Measurements from ENCODE around the gene ADNP2. TPM values are rescaled to one million over a fixed set of nuclear protein-coding genes. Genes with fewer than 3 reads are reported as not detected.

Gene ADNP2
- total and polyA plus RNA-seq, 4 donors: 3.1 to 20.1 (median 11.3) TPM

DNA sequence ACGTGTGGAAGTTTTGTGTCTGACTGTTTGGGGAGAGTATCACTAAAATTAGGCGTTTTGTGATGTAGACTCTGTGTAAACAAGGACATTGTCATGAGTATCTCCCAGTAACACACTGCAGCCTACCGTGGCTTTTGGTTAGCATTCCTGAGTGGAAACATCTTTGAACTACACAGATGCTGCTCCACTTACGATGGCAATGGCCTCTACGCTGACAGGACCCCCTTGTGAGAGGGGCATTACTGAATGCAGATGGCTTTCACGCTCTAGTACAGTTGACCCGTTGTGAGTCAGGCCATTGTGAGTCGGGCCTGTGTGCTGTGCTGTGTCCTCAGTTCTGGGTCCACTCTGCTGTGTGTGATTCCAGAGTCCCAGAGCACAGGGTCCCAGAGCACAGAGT, 34.4 kb upstream of the ADNP2 start:
- DNase-seq (no peak), ATAC-seq (ENCODE audit: low FRiP score) (no peak)
- 78% methylated on average over 8 of the region's 8 CpGs for WGBS, 2 donors
- intact Hi-C loops (cut with DNase I): no loop called here
- H3K36me3 ChIP-seq (ENCODE audit: control insufficient read depth in 1 of 2, insufficient read depth in 2 of 2, low read length in 1 of 2): no peaks in the 10 kb centered on the region
- H3K9me3 ChIP-seq (ENCODE audit: control insufficient read depth, low read length): no peaks in the 10 kb centered on the region
- no peak overlapping the region for H3K4me3 ChIP-seq (ENCODE audit: low read length in 2 of 2)
- no peak overlapping the region for H3K27ac ChIP-seq (ENCODE audit: low read depth in 1 of 2, low read length in 2 of 2)
- no peaks in the 10 kb centered on the region for H3K27me3 ChIP-seq (ENCODE audit: control insufficient read depth in 1 of 2, insufficient read depth in 2 of 2, low read length in 1 of 2)
- no peaks in the 10 kb centered on the region for H3K4me1 ChIP-seq (ENCODE audit: control insufficient read depth in 1 of 2, insufficient read depth in 2 of 2, low read length in 2 of 2)

DNA sequence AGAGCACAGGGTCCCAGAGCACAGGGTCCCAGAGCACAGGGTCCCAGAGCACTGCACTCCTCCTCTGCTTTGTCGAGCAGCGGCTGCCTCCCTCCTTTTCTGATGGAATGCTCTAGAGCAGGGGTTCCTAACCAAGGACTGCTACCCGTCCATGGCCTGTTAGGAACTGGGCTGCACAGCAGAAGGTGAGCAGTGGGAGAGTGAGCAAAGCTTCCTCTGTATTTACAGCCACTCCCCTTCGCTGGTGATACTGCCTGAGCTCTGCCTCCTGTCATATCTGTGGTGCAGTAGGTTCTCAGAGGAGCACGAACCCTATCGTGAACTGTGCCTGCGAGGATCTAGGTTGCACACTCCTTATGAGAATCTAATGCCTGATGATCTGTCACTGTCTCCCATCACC, 33.1 kb upstream of the ADNP2 start:
- Histone ChIP-seq H3K9me3 (ENCODE audit: control insufficient read depth, low read length) (no peaks in the 10 kb centered on the region), H3K36me3 (ENCODE audit: control insufficient read depth in 1 of 2, insufficient read depth in 2 of 2, low read length in 1 of 2) (no peaks in the 10 kb centered on the region), H3K27me3 (ENCODE audit: control insufficient read depth in 1 of 2, insufficient read depth in 2 of 2, low read length in 1 of 2) (no peaks in the 10 kb centered on the region), H3K4me1 (ENCODE audit: control insufficient read depth in 1 of 2, insufficient read depth in 2 of 2, low read length in 2 of 2) (no peaks in the 10 kb centered on the region), H3K4me3 (ENCODE audit: low read length in 2 of 2) (no peak overlapping the region), H3K27ac (ENCODE audit: low read depth in 1 of 2, low read length in 2 of 2) (no peak overlapping the region)
- intact Hi-C loops (cut with DNase I): no loop called here
- WGBS, 2 donors: 96 to 98% methylated on average over 7 of the region's 7 CpGs
- no peak for ATAC-seq (ENCODE audit: low FRiP score)
- DNase-seq: no peak

DNA sequence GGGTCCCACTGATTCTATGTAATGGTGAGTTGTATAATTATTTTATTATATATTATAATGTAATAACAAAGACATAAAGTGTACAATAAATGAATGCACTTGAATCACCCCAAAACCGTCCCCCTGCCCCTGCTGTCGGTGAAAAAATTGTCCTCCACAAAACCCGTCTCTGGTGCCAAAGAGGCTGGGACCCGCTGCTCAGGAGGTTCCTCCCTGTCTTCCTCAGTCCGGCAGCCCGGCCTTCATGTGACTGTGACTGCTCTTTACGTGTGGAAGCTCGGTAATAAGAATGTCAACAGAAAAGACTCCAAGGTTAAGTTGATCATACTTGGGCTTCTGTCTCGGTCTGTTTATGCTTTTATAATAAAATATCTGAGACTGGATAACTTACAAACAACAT, 32.7 kb upstream of the ADNP2 start:
- no peaks in the 10 kb centered on the region for H3K9me3 ChIP-seq (ENCODE audit: control insufficient read depth, low read length)
- WGBS, 2 donors: 96 to 98% methylated on average over 9 of the region's 9 CpGs
- no peaks in the 10 kb centered on the region for H3K4me1 ChIP-seq (ENCODE audit: control insufficient read depth in 1 of 2, insufficient read depth in 2 of 2, low read length in 2 of 2)
- no peak for ATAC-seq (ENCODE audit: low FRiP score)
- no peaks in the 10 kb centered on the region for H3K36me3 ChIP-seq (ENCODE audit: control insufficient read depth in 1 of 2, insufficient read depth in 2 of 2, low read length in 1 of 2)
- intact Hi-C loops (cut with DNase I): no loop called here
- no peak overlapping the region for H3K4me3 ChIP-seq (ENCODE audit: low read length in 2 of 2)
- no peak overlapping the region for H3K27ac ChIP-seq (ENCODE audit: low read depth in 1 of 2, low read length in 2 of 2)
- no peak for DNase-seq
- H3K27me3 ChIP-seq (ENCODE audit: control insufficient read depth in 1 of 2, insufficient read depth in 2 of 2, low read length in 1 of 2): no peaks in the 10 kb centered on the region

DNA sequence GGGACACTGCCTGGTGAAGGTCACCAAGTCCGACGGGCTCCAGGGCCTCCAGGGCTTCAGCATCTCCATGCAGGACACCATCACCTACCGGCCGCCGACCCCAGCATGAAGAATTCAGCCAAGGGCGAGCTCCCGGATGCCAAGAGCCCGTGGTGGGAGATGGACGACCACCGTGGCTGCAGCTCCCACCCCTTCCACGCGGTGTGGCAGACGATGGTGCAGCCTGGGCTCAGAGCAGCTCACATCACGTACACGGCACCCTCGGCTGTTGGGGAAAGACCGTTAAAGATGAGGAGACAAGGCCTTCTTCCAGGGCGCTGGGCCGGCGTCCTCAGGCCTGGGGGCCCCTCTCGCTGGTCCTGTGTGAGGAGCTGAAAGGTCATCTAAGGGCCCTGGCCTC, 31.2 kb upstream of the ADNP2 start:
- ATAC-seq (ENCODE audit: low FRiP score): no peak
- 95 to 96% methylated on average over 21 of the region's 21 CpGs for WGBS, 2 donors
- no peak overlapping the region for H3K4me3 ChIP-seq (ENCODE audit: low read length in 2 of 2)
- no peaks in the 10 kb centered on the region for H3K9me3 ChIP-seq (ENCODE audit: control insufficient read depth, low read length)
- H3K27ac ChIP-seq (ENCODE audit: low read depth in 1 of 2, low read length in 2 of 2): no peak overlapping the region
- H3K27me3 ChIP-seq (ENCODE audit: control insufficient read depth in 1 of 2, insufficient read depth in 2 of 2, low read length in 1 of 2): no peaks in the 10 kb centered on the region
- no peak for DNase-seq
- intact Hi-C loops (cut with DNase I): no loop called here
- H3K4me1 ChIP-seq (ENCODE audit: control insufficient read depth in 1 of 2, insufficient read depth in 2 of 2, low read length in 2 of 2): no peaks in the 10 kb centered on the region
- no peaks in the 10 kb centered on the region for H3K36me3 ChIP-seq (ENCODE audit: control insufficient read depth in 1 of 2, insufficient read depth in 2 of 2, low read length in 1 of 2)

DNA sequence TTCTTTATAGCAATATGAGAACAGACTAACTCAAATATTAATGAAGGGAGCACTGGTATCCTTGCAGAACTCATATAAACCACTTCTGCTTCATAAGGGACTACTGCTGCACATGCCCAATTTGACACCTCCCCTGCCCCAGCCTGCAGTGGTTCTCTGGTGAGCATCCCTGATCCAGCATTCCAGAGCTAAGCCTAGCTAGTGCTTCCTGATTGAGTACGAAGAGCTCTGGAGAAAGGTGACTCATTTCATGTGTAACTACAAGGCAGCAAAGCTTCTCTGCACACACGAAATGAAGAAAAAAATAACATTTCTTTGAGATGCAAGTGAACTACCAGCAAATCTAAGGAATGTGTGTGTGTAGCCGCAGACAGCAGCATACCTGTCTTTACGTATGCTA, 22.8 kb upstream of the ADNP2 start:
- no peaks in the 10 kb centered on the region for H3K4me1 ChIP-seq (ENCODE audit: control insufficient read depth in 1 of 2, insufficient read depth in 2 of 2, low read length in 2 of 2)
- no peak for ATAC-seq (ENCODE audit: low FRiP score)
- 73 to 81% methylated on average over 4 of the region's 4 CpGs for WGBS, 2 donors
- intact Hi-C loops (cut with DNase I): no loop called here
- no peaks in the 10 kb centered on the region for H3K36me3 ChIP-seq (ENCODE audit: control insufficient read depth in 1 of 2, insufficient read depth in 2 of 2, low read length in 1 of 2)
- H3K4me3 ChIP-seq (ENCODE audit: low read length in 2 of 2): no peak overlapping the region
- peaks cover 4% of the 10 kb centered on the region for H3K9me3 ChIP-seq (ENCODE audit: control insufficient read depth, low read length)
- DNase-seq: no peak
- no peak overlapping the region for H3K27ac ChIP-seq (ENCODE audit: low read depth in 1 of 2, low read length in 2 of 2)
- no peaks in the 10 kb centered on the region for H3K27me3 ChIP-seq (ENCODE audit: control insufficient read depth in 1 of 2, insufficient read depth in 2 of 2, low read length in 1 of 2)

DNA sequence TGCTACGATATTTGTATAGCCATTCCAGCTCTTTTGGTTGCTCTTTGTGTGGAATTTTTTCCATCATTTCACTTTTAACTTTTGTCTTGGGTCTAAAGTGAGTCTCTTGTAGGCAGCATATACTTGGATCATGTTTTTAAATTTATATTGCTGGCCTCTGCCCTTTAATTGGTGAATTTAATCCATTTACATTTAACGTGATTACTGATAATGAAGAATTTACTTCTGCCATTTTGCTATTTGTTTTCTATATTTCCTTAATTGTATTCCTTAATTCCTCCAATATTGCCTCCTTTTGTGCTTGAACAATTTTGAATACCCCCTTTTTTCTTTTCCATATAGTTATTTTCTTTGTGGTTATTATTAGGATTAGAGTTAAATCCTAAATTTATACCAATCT, 21.0 kb upstream of the ADNP2 start:
- 59 to 88% methylated on average over 2 of the region's 2 CpGs for WGBS, 2 donors
- H3K36me3 ChIP-seq (ENCODE audit: control insufficient read depth in 1 of 2, insufficient read depth in 2 of 2, low read length in 1 of 2): no peaks in the 10 kb centered on the region
- H3K27me3 ChIP-seq (ENCODE audit: control insufficient read depth in 1 of 2, insufficient read depth in 2 of 2, low read length in 1 of 2): no peaks in the 10 kb centered on the region
- ATAC-seq (ENCODE audit: low FRiP score) (no peak), DNase-seq (no peak)
- peaks cover 4% of the 10 kb centered on the region for H3K9me3 ChIP-seq (ENCODE audit: control insufficient read depth, low read length)
- no peaks in the 10 kb centered on the region for H3K4me1 ChIP-seq (ENCODE audit: control insufficient read depth in 1 of 2, insufficient read depth in 2 of 2, low read length in 2 of 2)
- intact Hi-C loops (cut with DNase I): no loop called here
- no peak overlapping the region for H3K27ac ChIP-seq (ENCODE audit: low read depth in 1 of 2, low read length in 2 of 2)
- H3K4me3 ChIP-seq (ENCODE audit: low read length in 2 of 2): no peak overlapping the region

DNA sequence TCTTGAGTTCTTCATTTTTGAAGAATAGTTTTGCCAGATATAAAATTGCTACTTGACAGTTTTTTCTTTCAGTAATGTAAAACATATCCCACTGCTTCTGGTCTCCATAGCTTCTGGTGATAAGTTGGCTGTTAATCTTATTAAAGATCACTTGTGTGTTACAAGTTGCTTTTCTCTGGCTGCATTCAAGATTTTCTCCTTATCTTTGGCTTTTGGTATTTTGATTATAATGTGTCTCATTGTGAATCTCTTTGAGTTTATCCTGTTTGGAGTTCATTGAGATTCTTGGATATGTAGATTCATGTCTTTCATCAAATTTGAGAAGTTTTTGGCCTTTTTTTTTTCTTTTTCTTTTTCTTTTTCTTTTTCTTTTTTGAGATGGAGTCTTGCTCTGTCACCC, 20.2 kb upstream of the ADNP2 start:
- ATAC-seq (ENCODE audit: low FRiP score): no peak
- H3K36me3 ChIP-seq (ENCODE audit: control insufficient read depth in 1 of 2, insufficient read depth in 2 of 2, low read length in 1 of 2): no peaks in the 10 kb centered on the region
- H3K27me3 ChIP-seq (ENCODE audit: control insufficient read depth in 1 of 2, insufficient read depth in 2 of 2, low read length in 1 of 2): no peaks in the 10 kb centered on the region
- peaks cover 4% of the 10 kb centered on the region for H3K9me3 ChIP-seq (ENCODE audit: control insufficient read depth, low read length)
- intact Hi-C loops (cut with DNase I): no loop called here
- no peak overlapping the region for H3K27ac ChIP-seq (ENCODE audit: low read depth in 1 of 2, low read length in 2 of 2)
- DNase-seq: no peak
- H3K4me1 ChIP-seq (ENCODE audit: control insufficient read depth in 1 of 2, insufficient read depth in 2 of 2, low read length in 2 of 2): no peaks in the 10 kb centered on the region
- no peak overlapping the region for H3K4me3 ChIP-seq (ENCODE audit: low read length in 2 of 2)

DNA sequence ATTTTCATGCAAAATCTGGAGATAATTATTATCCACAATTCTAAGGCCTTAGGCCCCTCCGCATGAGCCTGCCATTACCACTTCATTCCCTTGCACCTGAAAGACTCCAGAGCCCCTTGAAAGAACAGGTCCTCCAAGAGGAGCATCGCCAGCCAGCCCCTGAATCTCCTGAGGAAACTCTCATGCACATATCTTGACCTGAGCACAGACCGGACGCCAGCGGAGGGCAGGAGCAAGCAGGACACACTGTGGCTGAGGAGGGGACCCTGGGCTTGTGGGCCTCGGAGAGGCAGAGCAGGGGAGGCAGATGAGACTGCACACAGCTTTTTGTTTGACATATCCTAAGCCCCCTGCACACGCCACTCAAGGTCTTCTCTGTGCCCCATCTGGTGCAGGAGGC, 13.6 kb upstream of the ADNP2 start:
- no peaks in the 10 kb centered on the region for H3K4me1 ChIP-seq (ENCODE audit: control insufficient read depth in 1 of 2, insufficient read depth in 2 of 2, low read length in 2 of 2)
- 85 to 90% methylated on average over 7 of the region's 7 CpGs for WGBS, 2 donors
- H3K27ac ChIP-seq (ENCODE audit: low read depth in 1 of 2, low read length in 2 of 2): no peak overlapping the region
- H3K36me3 ChIP-seq (ENCODE audit: control insufficient read depth in 1 of 2, insufficient read depth in 2 of 2, low read length in 1 of 2): no peaks in the 10 kb centered on the region
- H3K9me3 ChIP-seq (ENCODE audit: control insufficient read depth, low read length): no peaks in the 10 kb centered on the region
- intact Hi-C loops (cut with DNase I): no loop called here
- H3K4me3 ChIP-seq (ENCODE audit: low read length in 2 of 2): no peak overlapping the region
- no peak for ATAC-seq (ENCODE audit: low FRiP score)
- no peak for DNase-seq
- H3K27me3 ChIP-seq (ENCODE audit: control insufficient read depth in 1 of 2, insufficient read depth in 2 of 2, low read length in 1 of 2): no peaks in the 10 kb centered on the region

DNA sequence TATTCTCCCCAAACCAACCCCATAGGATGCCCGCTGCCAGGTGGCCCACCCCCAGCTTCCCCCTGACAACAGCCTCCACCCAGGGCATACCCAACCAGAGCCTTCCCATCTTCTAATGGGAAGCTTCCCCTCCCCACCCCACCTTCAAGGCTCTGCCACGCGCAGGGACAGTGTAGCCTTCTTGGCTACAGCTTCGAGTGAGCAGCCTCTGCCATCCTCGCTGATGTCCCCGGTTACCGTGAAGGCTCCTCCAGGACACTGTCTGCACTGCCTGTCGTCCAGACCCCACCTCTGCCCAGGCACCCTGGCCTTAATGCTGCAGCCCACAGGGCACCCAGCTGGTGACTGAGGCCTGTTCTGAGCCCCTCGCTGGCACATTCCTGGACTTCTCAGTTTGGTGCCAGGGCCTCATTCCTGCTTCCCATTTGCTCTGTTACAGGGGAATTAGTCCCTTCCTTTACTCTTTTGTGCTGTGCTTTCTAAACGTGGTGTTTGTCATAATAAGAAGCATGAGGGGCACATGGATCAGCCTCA, 13.0 kb upstream of the ADNP2 start:
- H3K4me3 ChIP-seq (ENCODE audit: low read length in 2 of 2): no peak overlapping the region
- intact Hi-C loops (cut with DNase I): no loop called here
- WGBS, 2 donors: 84 to 87% methylated on average over 10 of the region's 10 CpGs
- H3K9me3 ChIP-seq (ENCODE audit: control insufficient read depth, low read length): no peaks in the 10 kb centered on the region
- no peaks in the 10 kb centered on the region for H3K27me3 ChIP-seq (ENCODE audit: control insufficient read depth in 1 of 2, insufficient read depth in 2 of 2, low read length in 1 of 2)
- ATAC-seq (ENCODE audit: low FRiP score) (no peak), DNase-seq (no peak)
- H3K36me3 ChIP-seq (ENCODE audit: control insufficient read depth in 1 of 2, insufficient read depth in 2 of 2, low read length in 1 of 2): no peaks in the 10 kb centered on the region
- no peak overlapping the region for H3K27ac ChIP-seq (ENCODE audit: low read depth in 1 of 2, low read length in 2 of 2)
- H3K4me1 ChIP-seq (ENCODE audit: control insufficient read depth in 1 of 2, insufficient read depth in 2 of 2, low read length in 2 of 2): no peaks in the 10 kb centered on the region

All from aorta (tissue), 5 donors.